Nephron (organoid): ENCODE data around the gene YY1AP1.
"Not testable (repeated sequence)": the region's sequence is repeated elsewhere in the genome, so short reads cannot be mapped to it uniquely, and the experiment has no call there.

Source experiments
- H3K27ac Mint-ChIP-seq, 3 experiments: 2 replicates each; pipeline ENCODE4 v1.8.0; 2020; ENCODE audit warnings: mixed read lengths in 3 of 3, mild to moderate bottlenecking in 2 of 3, moderate library complexity in 1 of 3
- H3K27me3 Mint-ChIP-seq: 2 replicates; pipeline ENCODE4 v1.8.0; 2021; ENCODE audit warnings: low read depth, mild to moderate bottlenecking, moderate library complexity, mixed read lengths
- H3K36me3 Mint-ChIP-seq: 2 replicates; pipeline ENCODE4 v1.8.0; 2020; ENCODE audit warnings: low read depth, mixed read lengths
- H3K4me1 Mint-ChIP-seq: 2 replicates; pipeline ENCODE4 v1.8.0; 2020; ENCODE audit warnings: mixed read lengths
- H3K4me3 Mint-ChIP-seq, 3 experiments: 2 replicates each; pipeline ENCODE4 v1.8.0; 2020; ENCODE audit warnings: mild to moderate bottlenecking in 3 of 3, mixed read lengths in 3 of 3, moderate library complexity in 2 of 3
- H3K9me3 Mint-ChIP-seq: 2 replicates; pipeline ENCODE4 v1.8.0; 2020; ENCODE audit warnings: mixed read lengths
- TF ChIP-seq, protein P1 (sequence below), 3 experiments: fragments of 200-600 bp; sonication (generic); IDR thresholded peaks; one replicate each; pipeline ENCODE4 v1.5.0; 2021; ENCODE audit warnings: antibody characterized with exemption in 3 of 3; ENCODE audit not compliant: unreplicated experiment in 3 of 3

YY1AP1 gene

GRCh38 chr1:155688324-155689080 is at the start of gene YY1AP1:
TSS of gene YY1AP1 (minus strand) at chr1:155688774. CDS start at chr1:155680436, 8,338 bp downstream.
- TF ChIP-seq, protein P1, sequence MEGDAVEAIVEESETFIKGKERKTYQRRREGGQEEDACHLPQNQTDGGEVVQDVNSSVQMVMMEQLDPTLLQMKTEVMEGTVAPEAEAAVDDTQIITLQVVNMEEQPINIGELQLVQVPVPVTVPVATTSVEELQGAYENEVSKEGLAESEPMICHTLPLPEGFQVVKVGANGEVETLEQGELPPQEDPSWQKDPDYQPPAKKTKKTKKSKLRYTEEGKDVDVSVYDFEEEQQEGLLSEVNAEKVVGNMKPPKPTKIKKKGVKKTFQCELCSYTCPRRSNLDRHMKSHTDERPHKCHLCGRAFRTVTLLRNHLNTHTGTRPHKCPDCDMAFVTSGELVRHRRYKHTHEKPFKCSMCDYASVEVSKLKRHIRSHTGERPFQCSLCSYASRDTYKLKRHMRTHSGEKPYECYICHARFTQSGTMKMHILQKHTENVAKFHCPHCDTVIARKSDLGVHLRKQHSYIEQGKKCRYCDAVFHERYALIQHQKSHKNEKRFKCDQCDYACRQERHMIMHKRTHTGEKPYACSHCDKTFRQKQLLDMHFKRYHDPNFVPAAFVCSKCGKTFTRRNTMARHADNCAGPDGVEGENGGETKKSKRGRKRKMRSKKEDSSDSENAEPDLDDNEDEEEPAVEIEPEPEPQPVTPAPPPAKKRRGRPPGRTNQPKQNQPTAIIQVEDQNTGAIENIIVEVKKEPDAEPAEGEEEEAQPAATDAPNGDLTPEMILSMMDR (IDR thresholded peaks at IDR 0.05; ENCODE audit: unreplicated experiment in 3 of 3): no peak
- Mint-ChIP-seq H3K4me1 (peaks cover 41% of the 10 kb centered on the region), H3K27ac (peak within 1 kb of the TSS; percentile 97 to 100 (median 99)), H3K4me3 (peak within 1 kb of the TSS; percentile 98 to 99 (median 99)), H3K36me3 (peaks cover 41% of the 10 kb centered on the region), H3K9me3 (peaks cover 4% of the 10 kb centered on the region), H3K27me3 (no peaks in the 10 kb centered on the region)

- Mint-ChIP-seq H3K4me3 (no peak overlapping the region), H3K27ac (peak overlapping the region in 2 of 3 experiments; percentile 10 to 20)
These were observed 40.7 kb upstream of the YY1AP1 start for GRCh38 chr1:155729031-155729898.

GRCh38 chr1:155725142-155725541 is 36.6 kb upstream of the YY1AP1 start:
- no peaks in the 10 kb centered on the region for H3K27me3 Mint-ChIP-seq
- H3K9me3 Mint-ChIP-seq: no peaks in the 10 kb centered on the region
- peaks cover 23% of the 10 kb centered on the region for H3K36me3 Mint-ChIP-seq
- H3K4me1 Mint-ChIP-seq: no peaks in the 10 kb centered on the region
- TF ChIP-seq, protein P1 (IDR thresholded peaks at IDR 0.05; ENCODE audit: unreplicated experiment in 3 of 3): no peak
- no peak overlapping the region for H3K4me3 Mint-ChIP-seq
- no peak overlapping the region for H3K27ac Mint-ChIP-seq

More at GRCh38 chr1:155729031-155729898, 40.7 kb upstream of the YY1AP1 start:
- H3K36me3 Mint-ChIP-seq: peaks cover 29% of the 10 kb centered on the region
- TF ChIP-seq, protein P1 (IDR thresholded peaks at IDR 0.05; ENCODE audit: unreplicated experiment in 3 of 3): peak; percentile 62 to 66 (median 65)
- no peaks in the 10 kb centered on the region for H3K27me3 Mint-ChIP-seq
- H3K9me3 Mint-ChIP-seq: no peaks in the 10 kb centered on the region
- H3K4me1 Mint-ChIP-seq: no peaks in the 10 kb centered on the region

- H3K4me1 Mint-ChIP-seq: no peaks in the 10 kb centered on the region
- H3K27me3 Mint-ChIP-seq: no peaks in the 10 kb centered on the region
- no peak overlapping the region for H3K27ac Mint-ChIP-seq
- peaks cover 31% of the 10 kb centered on the region for H3K36me3 Mint-ChIP-seq
- H3K9me3 Mint-ChIP-seq: no peaks in the 10 kb centered on the region
- TF ChIP-seq, protein P1 (IDR thresholded peaks at IDR 0.05; ENCODE audit: unreplicated experiment in 3 of 3): no peak
- no peak overlapping the region for H3K4me3 Mint-ChIP-seq
These were observed 31.1 kb upstream of the YY1AP1 start for GRCh38 chr1:155719703-155720102.

GRCh38 chr1:155718524-155719115 is 30.0 kb upstream of the YY1AP1 start:
- H3K4me1 Mint-ChIP-seq, H3K4me3 Mint-ChIP-seq, H3K27ac Mint-ChIP-seq, H3K27me3 Mint-ChIP-seq, H3K9me3 Mint-ChIP-seq: not testable (repeated sequence)
- H3K36me3 Mint-ChIP-seq: peaks cover 33% of the 10 kb centered on the region

GRCh38 chr1:155717041-155717440 is 28.5 kb upstream of the YY1AP1 start:
- TF ChIP-seq, protein P1 (IDR thresholded peaks at IDR 0.05; ENCODE audit: unreplicated experiment in 3 of 3): no peak
- Mint-ChIP-seq H3K36me3 (peaks cover 36% of the 10 kb centered on the region), H3K27me3 (no peaks in the 10 kb centered on the region), H3K27ac (no peak overlapping the region), H3K4me1 (peaks cover 6% of the 10 kb centered on the region), H3K4me3 (no peak overlapping the region), H3K9me3 (no peaks in the 10 kb centered on the region)
